Sigmoid colon (tissue), 7 donors: ENCODE results near the gene CCDC85C. TPM values are rescaled to one million over a fixed set of nuclear protein-coding genes. Genes with fewer than 3 reads are reported as not detected.
A peak's percentile ranks its signal among the peaks of the same experiment; 100 is the strongest.

ENCODE experiments used
- DNase-seq: peaks from one replicate; pipeline ENCODE4 v3.0.0-alpha.2; 2019
- H3K27ac ChIP-seq, 4 donors: fragments of 200-600 bp; sonication (generic); one replicate each; pipeline ENCODE4 v1.5.1; 2016 to 2019; ENCODE audit warnings: mild to moderate bottlenecking in 1 of 4
- H3K27me3 ChIP-seq, 3 donors: fragments of 200-600 bp; sonication (generic); one replicate each; pipeline ENCODE4 v1.5.1; 2019; ENCODE audit warnings: mild to moderate bottlenecking in 1 of 3
- H3K36me3 ChIP-seq, 4 donors: fragments of 200-600 bp; sonication (generic); one replicate each; pipeline ENCODE4 v1.5.1; 2016 to 2019
- H3K4me1 ChIP-seq, 4 donors: fragments of 200-600 bp; sonication (generic); one replicate each; pipeline ENCODE4 v1.5.1; 2017 to 2019
- H3K4me3 ChIP-seq, 4 donors: fragments of 200-600 bp; sonication (generic); one replicate each; pipeline ENCODE4 v1.5.1; 2017 to 2019; ENCODE audit warnings: mild to moderate bottlenecking in 2 of 4, moderate library complexity in 1 of 4
- H3K9me3 ChIP-seq, 4 donors: fragments of 200-600 bp in 3 of 4; sonication (generic) in 3 of 4; one replicate each; pipeline versions ENCODE4 v1.5.1 to v1.6.1; 2013 to 2019
- CTCF ChIP-seq, 4 experiments: fragments of 450-650 bp in 3 of 4; fragments of 200-600 bp in 1 of 4; IDR thresholded peaks; one replicate each; pipeline ENCODE4 v1.5.1; 2016 to 2019; ENCODE audit warnings: antibody characterized with exemption in 4 of 4, mild to moderate bottlenecking in 3 of 4, moderate library complexity in 2 of 4
- EP300 ChIP-seq, 4 donors: sonication (generic); formaldehyde crosslinking; IDR thresholded peaks; one replicate each; pipeline ENCODE4 v1.6.1; 2017; ENCODE audit warnings: antibody characterized with exemption in 4 of 4
- POLR2A ChIP-seq, 2 donors: fragments of 450-650 bp; IDR thresholded peaks; one replicate each; pipeline ENCODE4 v1.6.1; 2016; ENCODE audit warnings: antibody characterized with exemption in 2 of 2, mild to moderate bottlenecking in 2 of 2, moderate library complexity in 2 of 2
- POLR2AphosphoS5 ChIP-seq, 4 donors: sonication (generic); formaldehyde crosslinking; IDR thresholded peaks; one replicate each; pipeline ENCODE4 v1.6.1; 2017; ENCODE audit warnings: antibody characterized with exemption in 4 of 4
- WGBS, 2 donors: extraction: QIAGEN DNeasy Blood & Tissue Kit; methylation state at CpG; one replicate each; pipeline ENCODE4 v1.1.7; 2013; 5-methylcytosine and 5-hydroxymethylcytosine counted together
- intact Hi-C: fragments of 100-400 bp; cut with DNase I; formaldehyde crosslinking; loops from one replicate; pipeline ENCODE4 v1.15.1; 2023
- polyA plus RNA-seq, 3 donors: library from polyadenylated mRNA; stranded (reverse); fragments of 200-250 nt; gene quantifications; one replicate each; pipeline ENCODE4 v1.2.3, GENCODE V29; 2013
- total RNA-seq, 4 donors: library from RNA; depleted of rRNA; stranded (reverse); fragments of >200 nt; gene quantifications; one replicate each; pipeline ENCODE4 v1.1.0, GENCODE V29; 2016
- donor health status: healthy with polysubstance abuse.
- donor health status: Bipolar disorder and iron deficiency.
- donor health status: healthy.

Gene CCDC85C
- total and polyA plus RNA-seq, 7 donors: 11.4 to 79.0 (median 28.1) TPM

GRCh38 chr14:99575043-99576023 is 28.7 kb downstream of the CCDC85C start:
- H3K27me3 ChIP-seq: no peaks in the 10 kb centered on the region
- TF ChIP-seq POLR2A (IDR thresholded peaks at IDR 0.05) (no peak), CTCF (IDR thresholded peaks at IDR 0.05) (peak in 1 of 4 experiments; percentile 47), POLR2AphosphoS5 (IDR thresholded peaks at IDR 0.05) (peak in 2 of 4 donors; percentile 22 to 42), EP300 (IDR thresholded peaks at IDR 0.05) (no peak)
- H3K9me3 ChIP-seq: no peaks in the 10 kb centered on the region
- H3K4me3 ChIP-seq: no peak overlapping the region
- DNase-seq: no peak
- peaks cover 0 to 100% (median 99%) of the 10 kb centered on the region in 4 donors for H3K4me1 ChIP-seq
- intact Hi-C loops: no loop called here
- no peaks in the 10 kb centered on the region for H3K36me3 ChIP-seq
- H3K27ac ChIP-seq: peak overlapping the region; percentile 81 to 94 (median 86)
- WGBS, 2 donors: 41 to 72% methylated on average over 22 of the region's 22 CpGs

- Histone ChIP-seq H3K9me3 (no peaks in the 10 kb centered on the region), H3K4me1 (peaks cover 0 to 100% (median 99%) of the 10 kb centered on the region in 4 donors), H3K36me3 (no peaks in the 10 kb centered on the region), H3K27ac (peak overlapping the region; percentile 81 to 94 (median 86)), H3K27me3 (no peaks in the 10 kb centered on the region), H3K4me3 (no peak overlapping the region)
- WGBS, 2 donors: 17 to 51% methylated on average over 11 of the region's 11 CpGs
- intact Hi-C loops: no loop called here
- TF ChIP-seq POLR2AphosphoS5 (IDR thresholded peaks at IDR 0.05): peak in 2 of 4 donors; percentile 8 to 11
- TF ChIP-seq CTCF (IDR thresholded peaks at IDR 0.05): no peak
- DNase-seq: no peak
These were observed 29.7 kb downstream of the CCDC85C start for GRCh38 chr14:99574099-99574880.

GRCh38 chr14:99573436-99574098 is 30.4 kb downstream of the CCDC85C start:
- intact Hi-C loops: no loop called here
- DNase-seq: no peak
- peak overlapping the region; percentile 81 to 94 (median 86) for H3K27ac ChIP-seq
- H3K4me1 ChIP-seq: peaks cover 0 to 100% (median 99%) of the 10 kb centered on the region in 4 donors
- H3K9me3 ChIP-seq: no peaks in the 10 kb centered on the region
- WGBS, 2 donors: 77 to 82% methylated on average over 15 of the region's 15 CpGs
- no peaks in the 10 kb centered on the region for H3K36me3 ChIP-seq
- no peak overlapping the region for H3K4me3 ChIP-seq
- H3K27me3 ChIP-seq: no peaks in the 10 kb centered on the region
- TF ChIP-seq CTCF (IDR thresholded peaks at IDR 0.05): no peak
- TF ChIP-seq POLR2A (IDR thresholded peaks at IDR 0.05): no peak
- TF ChIP-seq POLR2AphosphoS5 (IDR thresholded peaks at IDR 0.05): no peak
- TF ChIP-seq EP300 (IDR thresholded peaks at IDR 0.05): no peak

- intact Hi-C loops: no loop called here
- peak in 1 of 4 donors; percentile 32 for TF ChIP-seq POLR2AphosphoS5 (IDR thresholded peaks at IDR 0.05)
- no peak for TF ChIP-seq EP300 (IDR thresholded peaks at IDR 0.05)
- no peak for TF ChIP-seq CTCF (IDR thresholded peaks at IDR 0.05)
- TF ChIP-seq POLR2A (IDR thresholded peaks at IDR 0.05): no peak
- peaks cover 0 to 100% (median 99%) of the 10 kb centered on the region in 4 donors for H3K4me1 ChIP-seq
- peak overlapping the region; percentile 81 to 94 (median 86) for H3K27ac ChIP-seq
- WGBS, 2 donors: 73 to 86% methylated on average over 16 of the region's 16 CpGs
- no peaks in the 10 kb centered on the region for H3K9me3 ChIP-seq
- no peak overlapping the region for H3K4me3 ChIP-seq
- no peak for DNase-seq
- H3K36me3 ChIP-seq: no peaks in the 10 kb centered on the region
- no peaks in the 10 kb centered on the region for H3K27me3 ChIP-seq
These were observed 31.0 kb downstream of the CCDC85C start for GRCh38 chr14:99573000-99573330.
